LNCAP (cell line): ENCODE measurements around the gene GUK1.

Experiments used
- TF ChIP-seq, protein P1 (sequence below): fragments of 450-650 bp; IDR thresholded peaks from 2 replicates; pipeline ENCODE4 v1.5.1; 2017; ENCODE audit warnings: mild to moderate bottlenecking

GUK1 gene

DNA sequence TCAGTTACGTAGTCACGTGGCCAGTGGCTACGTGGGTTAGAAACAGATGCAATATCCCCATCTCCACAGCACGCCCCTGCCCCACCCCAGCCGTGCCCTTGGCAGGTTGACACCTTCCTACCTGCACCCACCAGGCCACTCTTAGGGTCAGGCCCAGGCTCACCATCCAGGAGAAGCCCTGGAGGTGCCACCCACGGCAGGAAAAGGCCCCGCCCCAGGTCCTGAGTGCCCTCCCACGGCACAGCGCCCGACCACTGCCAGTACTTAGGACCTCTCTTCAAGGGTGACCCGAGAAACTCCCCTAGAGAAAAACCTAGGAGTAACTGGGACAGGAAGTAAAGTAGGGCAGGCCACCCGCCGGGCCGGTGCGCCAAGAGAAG, 38.5 kb upstream of the GUK1 start:
- TF ChIP-seq, protein P1, sequence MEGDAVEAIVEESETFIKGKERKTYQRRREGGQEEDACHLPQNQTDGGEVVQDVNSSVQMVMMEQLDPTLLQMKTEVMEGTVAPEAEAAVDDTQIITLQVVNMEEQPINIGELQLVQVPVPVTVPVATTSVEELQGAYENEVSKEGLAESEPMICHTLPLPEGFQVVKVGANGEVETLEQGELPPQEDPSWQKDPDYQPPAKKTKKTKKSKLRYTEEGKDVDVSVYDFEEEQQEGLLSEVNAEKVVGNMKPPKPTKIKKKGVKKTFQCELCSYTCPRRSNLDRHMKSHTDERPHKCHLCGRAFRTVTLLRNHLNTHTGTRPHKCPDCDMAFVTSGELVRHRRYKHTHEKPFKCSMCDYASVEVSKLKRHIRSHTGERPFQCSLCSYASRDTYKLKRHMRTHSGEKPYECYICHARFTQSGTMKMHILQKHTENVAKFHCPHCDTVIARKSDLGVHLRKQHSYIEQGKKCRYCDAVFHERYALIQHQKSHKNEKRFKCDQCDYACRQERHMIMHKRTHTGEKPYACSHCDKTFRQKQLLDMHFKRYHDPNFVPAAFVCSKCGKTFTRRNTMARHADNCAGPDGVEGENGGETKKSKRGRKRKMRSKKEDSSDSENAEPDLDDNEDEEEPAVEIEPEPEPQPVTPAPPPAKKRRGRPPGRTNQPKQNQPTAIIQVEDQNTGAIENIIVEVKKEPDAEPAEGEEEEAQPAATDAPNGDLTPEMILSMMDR = no peak

DNA sequence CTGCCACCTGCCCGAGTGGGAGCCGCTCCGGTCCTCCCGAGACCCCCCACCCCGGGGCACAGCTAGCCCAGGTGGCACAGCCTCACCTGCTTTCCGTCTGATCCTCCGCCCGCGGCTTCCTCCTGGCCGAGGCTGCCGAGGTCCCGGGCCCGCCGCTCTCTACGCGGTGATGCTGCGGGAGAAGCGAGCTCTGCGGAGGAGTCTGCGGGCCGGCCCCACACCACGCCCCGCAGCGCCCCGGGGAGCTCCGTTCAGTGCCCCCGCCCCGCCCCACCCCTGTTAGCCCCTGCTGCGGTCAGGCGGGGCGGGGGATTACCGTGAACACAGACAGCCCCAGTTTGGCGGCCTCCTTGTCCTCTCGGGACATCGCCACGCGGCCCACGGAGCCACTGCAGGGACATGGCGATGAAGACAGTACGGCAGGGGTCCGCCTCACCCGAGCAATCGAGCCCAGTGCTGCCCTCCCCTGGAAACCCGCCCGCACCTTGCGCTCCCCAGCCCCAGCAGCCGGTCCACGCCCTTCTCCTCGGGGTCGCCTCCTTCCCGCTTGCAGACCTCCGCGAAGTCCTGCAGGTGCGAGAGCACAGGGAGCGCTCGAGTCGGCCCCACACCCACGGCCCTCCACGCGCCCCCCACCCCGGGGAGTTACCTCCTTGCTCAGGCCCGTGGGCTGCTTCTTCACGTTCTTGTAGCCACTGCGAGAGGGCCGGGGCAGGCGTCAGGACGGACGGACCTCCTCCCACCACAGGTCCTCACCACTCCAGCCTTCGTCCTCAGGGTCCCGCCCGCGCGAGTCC, 37.9 kb upstream of the GUK1 start:
- TF ChIP-seq, protein P1 = peak; percentile 28; the same call in 1 of the 2 replicates

DNA sequence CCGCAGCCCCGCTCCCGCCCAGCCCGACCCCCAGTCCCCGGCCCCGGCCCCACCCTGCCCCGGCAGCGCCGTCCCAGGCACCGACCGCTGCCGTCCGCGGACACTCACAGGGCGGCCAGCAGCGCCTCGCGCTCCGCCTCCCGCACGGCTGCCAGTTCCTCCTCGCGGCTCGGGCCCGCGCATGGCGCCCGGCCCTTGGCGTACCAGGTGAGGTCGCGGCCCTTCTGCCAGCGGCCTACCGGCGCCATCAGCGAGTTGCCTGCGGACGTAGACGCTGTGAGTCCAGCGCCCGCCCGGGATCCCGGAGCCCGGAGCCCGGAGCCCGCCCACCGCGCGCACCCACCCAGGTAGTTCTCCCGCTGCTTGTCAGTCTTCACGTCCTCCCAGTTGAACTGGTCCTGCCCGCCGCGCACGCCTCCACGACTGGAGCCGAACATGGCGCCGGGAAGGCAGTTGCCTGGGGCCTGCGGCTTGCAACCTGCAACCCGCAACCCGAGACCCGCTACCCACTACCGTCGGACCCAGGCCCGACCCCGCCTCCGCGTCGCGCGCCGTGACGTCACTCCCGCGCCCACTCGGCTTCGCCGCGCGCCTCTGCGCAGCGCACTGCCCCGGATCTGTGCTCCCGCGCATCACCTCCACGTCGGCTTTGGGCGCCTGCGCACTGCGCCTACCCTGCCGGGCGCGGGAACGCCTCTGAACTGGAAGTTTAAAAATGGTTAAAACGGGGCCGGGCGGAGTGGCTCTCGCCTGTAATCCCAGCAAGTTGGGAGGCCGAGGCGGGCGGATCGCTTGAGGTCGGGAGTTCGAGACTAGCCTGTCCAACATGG, 37.1 kb upstream of the GUK1 start, which contains the start of gene C1orf35:
C1orf35 (minus strand) TSS at position 535 of the 830 bp plus-strand sequence; CDS start at position 437, 98 bp downstream.
- TF ChIP-seq, protein P1 = no peak

DNA sequence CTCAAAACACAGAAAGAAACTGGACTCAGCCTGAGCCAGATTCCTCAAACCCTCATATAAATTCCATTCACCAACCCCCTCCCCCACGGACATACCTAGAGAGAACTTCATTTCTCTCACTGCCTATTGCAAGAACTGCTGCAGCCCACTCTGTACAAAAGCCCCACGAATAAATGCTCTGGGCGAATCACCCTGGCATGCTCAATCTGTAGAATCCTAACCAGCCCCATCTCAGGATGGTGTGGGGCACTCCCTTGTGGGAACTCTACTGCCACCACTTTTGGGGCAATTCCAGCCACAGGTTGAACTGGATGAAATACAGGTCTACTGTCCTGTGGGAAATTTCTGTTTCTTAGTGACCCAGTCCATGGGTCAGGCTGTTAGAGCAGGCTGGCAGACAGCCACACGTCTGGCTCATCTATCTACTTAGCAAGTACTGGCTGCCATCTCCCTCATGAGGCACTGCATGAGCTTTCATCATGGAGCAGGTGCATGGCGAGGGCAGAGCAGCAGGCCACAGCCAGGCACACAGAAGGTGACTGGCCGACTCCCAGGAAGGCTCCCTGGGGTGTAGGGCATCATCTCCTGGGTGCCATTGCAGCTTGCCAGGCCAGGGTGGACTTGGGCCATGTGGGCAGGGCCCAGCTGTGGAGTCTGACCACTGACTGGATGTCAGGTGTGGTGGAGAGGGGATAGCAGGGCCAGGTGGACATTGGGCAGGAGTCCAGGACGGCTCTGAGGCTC, 35.4 kb upstream of the GUK1 start:
- TF ChIP-seq, protein P1 = no peak

DNA sequence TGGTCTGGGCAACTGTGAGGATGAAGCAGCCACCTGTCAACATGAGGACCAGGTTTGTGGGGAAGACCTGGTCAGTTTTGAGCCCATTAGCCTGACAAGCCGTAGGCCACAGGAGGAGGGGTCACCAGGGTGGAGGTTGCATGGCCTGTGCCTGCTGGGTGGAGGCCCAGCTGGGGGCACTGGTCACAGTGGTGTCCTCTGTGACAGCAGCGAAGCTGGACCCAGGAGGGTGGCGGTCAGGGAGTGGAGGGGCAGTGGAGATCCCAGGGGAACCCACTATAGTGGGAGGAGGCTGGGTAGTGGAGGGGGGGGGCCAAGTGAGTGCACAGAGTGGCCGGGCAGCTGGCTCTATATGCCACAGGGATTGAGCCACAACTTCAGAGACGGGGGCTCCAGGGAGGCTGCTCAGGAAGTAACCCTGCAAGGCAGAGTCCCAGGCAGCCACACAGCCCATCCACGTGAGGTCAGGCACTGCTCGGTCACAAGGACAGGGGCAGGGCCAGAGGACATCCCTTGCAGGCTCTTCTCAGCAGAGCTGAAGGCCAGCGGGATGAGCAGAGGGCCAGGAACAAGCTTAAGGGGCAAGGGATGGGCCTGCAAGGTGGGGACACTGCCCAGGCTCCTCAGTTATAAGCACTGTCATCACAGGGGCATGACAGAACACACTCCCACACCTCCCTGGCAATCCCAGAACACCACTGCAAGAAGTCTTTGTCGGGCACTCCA, 34.6 kb upstream of the GUK1 start:
- TF ChIP-seq, protein P1 = no peak

DNA sequence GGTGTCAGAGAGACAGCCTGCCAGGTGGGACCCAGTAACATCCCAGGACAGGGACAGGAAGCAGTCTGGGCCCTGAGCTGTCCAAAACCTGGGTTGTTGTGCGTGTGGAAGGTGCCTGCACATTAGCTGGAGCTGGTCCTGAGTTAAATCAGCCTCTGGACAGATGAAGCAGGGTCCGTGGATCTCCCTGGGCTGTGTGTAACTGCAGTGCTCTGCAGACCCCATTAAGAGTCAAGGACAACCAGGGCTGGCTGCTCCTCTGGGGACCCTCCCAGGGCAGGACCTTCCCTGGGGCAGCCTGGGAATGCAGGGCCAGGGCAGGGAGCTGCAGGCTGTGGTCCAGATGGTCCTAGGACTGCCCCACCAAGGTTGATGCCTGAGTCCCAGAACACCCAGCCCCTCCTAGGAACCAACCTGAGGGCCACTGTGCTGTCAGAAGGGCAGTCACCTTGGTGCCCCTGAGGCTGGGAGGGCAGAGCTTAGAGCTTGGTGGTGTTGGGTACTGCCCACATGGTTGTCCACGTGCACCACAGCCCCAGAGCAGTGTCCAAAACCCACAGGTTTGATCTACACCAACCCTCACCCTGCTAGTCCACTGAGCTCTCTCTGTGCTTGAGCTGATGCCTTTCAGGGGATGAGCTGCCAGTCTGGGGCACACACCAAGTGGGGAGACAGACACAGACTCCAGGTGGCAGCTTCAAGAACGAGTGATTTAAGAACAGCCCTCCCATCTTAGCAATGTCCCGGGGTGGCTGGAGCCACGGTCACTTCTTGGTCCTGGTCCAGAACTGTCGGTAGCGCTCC, 33.9 kb upstream of the GUK1 start:
- TF ChIP-seq, protein P1 = no peak
